IPS DF 4.7 (cell line): ENCODE results near the gene RBM19.
"Not testable (repeated sequence)": the region's sequence is repeated elsewhere in the genome, so short reads cannot be mapped to it uniquely, and the experiment has no call there.

Experiments
- DNase-seq: peaks from one replicate; pipeline ENCODE4 v3.0.0-alpha.2; 2013; ENCODE audit warnings: low spot score; ENCODE audit errors: extremely low read depth

The RBM19 gene

DNA sequence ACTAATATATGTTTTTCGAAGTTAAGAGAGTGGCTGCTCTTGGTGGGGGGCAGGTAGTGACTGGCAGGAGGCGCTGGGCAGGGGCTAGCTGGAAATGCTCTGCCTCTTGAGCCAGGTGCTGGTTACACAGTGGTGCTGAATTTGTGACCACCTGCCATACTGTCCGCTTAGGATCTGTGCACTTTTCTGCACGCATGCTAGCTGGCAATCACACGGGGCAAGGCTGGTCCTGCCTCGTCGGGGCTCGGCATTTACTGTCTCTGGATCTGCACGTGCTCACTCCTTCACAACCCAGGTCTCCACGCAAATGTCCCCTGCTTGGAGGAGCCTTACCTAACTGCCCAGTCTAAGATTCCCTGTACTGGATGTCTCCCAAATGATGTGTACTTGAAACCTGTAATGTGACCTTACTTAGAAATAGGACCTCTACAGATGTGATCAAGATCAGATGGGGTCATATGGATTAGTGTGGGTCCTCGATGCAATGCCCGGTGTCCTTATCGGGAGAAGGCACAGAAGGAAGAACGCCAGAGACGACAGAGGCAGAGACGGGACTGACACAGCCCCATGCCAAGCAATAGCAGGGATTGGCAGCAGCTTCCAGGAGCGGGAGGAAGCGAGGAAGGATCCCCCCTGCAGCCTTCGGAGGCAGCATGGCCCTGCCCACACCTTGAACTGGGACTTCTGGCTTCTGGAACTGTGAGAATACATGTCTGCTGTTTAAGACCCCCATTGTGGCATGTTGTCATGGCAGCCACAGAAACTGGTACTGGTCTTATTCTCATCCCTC lies 59.5 kb downstream of the RBM19 start:
- no peak for DNase-seq

- no peak for DNase-seq
Observed at GRCh38 chr12:113905829-113906228, 60.3 kb downstream of the RBM19 start.

DNA sequence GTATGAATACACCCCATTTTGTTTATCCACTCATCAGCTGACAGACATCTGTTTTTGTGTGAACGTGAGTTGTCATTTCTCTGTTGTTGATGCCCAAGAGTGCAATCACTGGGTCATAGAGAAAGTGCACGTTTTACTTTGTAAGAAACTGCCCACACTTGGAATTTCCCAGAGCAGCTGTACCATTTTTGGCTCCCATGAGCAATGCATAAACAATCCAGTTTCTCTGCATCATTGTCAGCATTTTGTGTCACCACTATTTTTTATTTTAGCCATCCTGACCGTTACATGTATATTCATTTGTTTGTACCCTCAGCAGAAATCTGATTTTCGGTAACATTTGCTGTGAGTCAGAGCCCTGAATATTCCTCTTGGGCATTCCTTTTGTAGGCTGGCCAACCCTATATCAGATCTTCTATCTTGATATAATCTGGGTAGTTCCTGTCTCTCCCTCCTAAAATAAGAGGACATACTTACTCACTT lies 62.7 kb downstream of the RBM19 start:
- no peak for DNase-seq

- DNase-seq: not testable (repeated sequence)
Observed at GRCh38 chr12:113901319-113901718, 64.8 kb downstream of the RBM19 start.

DNA sequence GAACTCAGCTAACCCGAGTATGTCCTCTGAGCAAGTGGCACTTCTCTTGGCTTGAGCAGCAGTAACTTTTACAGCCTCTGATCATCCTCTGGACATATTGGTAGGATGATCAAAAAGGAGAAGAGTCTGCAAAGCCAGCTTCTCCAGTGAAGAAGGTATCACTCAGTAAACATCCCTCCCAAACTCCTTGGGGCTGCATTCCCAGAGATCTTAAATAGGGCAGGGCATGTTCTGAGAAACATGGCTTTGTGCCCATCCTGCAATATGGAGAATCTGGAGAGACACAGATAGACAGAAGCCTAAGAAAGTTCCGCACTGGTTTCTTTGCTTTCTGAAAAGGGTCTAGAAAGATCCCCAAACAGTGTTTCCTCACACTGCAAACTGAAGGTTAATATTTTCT lies 65.4 kb downstream of the RBM19 start:
- DNase-seq: no peak

GRCh38 chr12:113899561-113900471 lies 66.3 kb downstream of the RBM19 start:
- DNase-seq: no peak

- DNase-seq: no peak
Observed at GRCh38 chr12:113899042-113899560, 67.0 kb downstream of the RBM19 start.

GRCh38 chr12:113898466-113898865 lies 67.7 kb downstream of the RBM19 start:
- no peak for DNase-seq

- no peak for DNase-seq
Observed at GRCh38 chr12:113897406-113897805, 68.7 kb downstream of the RBM19 start.

DNA sequence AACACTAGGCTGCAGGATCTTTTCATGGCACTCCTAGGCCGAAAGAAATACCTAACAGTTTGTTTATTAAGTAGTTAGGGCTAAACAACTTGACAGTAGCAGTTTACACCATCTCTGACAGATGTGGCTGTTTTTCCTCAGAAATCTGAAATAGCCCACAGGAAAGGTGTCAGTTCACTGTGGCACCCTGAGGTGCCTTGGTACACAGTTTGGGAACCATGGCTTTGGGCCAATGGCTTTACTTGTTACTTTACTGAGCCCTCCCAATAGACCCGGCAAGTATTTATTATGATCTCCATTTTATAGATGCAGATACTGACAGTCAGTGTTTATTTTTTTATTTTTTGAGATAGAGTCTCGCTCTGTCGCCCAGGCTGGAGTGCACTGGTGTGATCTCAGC lies 69.3 kb downstream of the RBM19 start:
- DNase-seq: no peak

DNA sequence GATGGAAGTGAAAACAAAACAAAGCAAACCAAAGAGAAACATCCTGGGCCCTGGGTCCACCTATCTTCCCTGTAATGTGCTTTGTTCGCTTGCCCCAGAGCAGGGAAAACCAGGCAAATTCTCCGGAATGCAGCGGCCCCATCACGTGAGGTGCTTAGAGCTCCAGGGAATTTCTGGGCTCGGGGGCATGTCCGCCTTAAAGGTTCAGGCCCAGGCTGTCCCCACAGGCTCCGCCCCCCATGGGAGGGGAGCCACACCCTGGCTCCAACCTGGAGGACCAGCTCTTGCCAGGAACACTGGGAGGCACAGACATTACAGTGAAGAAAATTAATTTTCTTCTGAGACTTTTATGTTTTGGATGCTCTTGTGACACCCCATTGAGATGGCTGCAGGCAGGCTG lies 69.9 kb downstream of the RBM19 start:
- no peak for DNase-seq

DNA sequence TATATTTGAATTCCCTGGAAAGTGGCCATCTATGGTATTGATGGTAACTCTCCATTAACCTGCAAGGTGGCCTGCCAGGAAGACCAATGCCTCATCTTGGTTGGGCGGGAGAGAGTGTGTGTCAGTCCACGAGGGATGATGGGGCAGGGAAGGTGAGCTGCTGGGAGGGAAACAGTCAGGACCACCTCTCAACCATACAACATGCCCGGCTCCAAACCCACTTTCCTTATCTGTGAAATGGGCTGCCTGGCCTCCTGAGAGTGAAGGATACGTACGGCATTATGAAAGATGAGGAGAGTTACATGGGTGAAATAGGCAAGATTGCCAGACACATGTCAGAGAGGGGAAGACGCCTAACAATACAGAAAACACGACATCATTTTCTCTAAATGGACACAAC lies 70.9 kb downstream of the RBM19 start:
- no peak for DNase-seq

GRCh38 chr12:113894697-113895096 lies 71.4 kb downstream of the RBM19 start:
- no peak for DNase-seq

DNA sequence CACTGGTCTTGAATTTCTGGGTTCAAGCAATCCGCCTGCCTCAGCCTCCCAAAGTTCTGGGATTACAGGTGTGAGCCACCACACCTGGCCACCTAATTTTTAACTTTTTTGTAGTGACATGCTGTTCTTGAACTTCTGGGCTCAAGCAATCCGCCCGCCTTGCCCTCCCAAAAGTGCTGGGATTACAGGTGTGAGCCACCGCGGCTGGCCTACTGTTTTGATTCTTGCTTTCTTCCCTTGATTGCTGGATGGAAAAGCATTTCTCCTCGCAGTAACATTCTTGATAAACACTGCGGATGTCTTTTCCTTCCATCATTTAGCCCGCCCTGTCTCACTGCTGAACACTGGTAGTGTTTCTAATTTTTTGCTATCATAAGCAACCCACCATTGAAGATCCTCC lies 72.9 kb downstream of the RBM19 start:
- no peak for DNase-seq

DNA sequence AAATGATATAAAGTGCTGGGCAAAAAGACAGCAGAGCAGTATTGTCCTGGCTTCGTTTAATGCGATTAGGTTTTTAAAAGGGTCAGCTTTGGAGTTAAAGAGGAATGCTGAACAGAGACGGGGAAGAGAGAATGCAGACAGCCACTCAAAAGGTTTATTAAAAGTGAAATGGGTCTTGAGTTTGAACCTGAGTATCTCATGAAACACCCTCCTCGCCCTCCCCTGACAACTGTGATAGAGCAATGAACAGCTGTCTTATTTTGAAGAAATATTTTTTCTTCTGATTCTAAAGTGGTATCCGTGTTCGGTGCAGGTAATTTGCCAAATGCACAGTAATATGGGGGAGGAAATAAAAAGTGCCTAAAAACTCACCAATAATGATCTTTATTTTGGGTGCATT lies 73.6 kb downstream of the RBM19 start:
- no peak for DNase-seq

GRCh38 chr12:113891739-113892520 lies 74.2 kb downstream of the RBM19 start:
- no peak for DNase-seq

- DNase-seq: no peak
Observed at GRCh38 chr12:113891167-113891692, 74.9 kb downstream of the RBM19 start.

DNA sequence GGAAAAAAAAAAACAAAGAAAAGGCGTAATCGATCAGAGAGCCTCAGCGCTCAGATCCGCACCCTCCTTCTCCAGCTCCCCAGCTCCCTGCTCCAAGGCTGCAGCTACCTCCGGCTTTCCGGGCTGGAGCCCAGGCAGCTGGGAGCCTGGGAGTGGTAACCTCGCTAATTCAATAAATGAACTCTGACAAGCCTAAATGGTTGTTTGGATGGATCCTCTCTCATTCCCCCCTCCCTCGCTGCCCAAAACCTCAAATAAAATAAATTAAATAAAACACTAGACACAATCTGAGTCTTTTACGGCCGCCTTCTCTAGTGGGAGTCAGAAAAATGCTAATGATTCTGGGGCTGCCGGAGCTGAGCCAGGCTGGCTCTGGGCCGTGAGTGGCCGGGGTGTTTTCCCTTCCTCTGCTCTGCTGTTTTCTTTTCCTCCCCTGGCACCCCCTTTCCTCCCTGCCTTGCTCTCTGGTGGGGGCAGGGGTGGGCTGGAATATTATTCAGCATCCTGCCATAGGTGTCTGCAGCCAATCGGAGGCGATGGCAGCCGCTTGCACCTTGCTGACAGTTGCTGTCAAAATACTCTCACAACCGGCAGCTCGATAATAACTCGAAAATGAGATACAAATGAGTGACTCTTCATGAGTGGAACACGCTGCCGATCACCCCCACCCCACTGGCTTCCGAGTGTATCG lies 76.1 kb downstream of the RBM19 start:
- no peak for DNase-seq

DNA sequence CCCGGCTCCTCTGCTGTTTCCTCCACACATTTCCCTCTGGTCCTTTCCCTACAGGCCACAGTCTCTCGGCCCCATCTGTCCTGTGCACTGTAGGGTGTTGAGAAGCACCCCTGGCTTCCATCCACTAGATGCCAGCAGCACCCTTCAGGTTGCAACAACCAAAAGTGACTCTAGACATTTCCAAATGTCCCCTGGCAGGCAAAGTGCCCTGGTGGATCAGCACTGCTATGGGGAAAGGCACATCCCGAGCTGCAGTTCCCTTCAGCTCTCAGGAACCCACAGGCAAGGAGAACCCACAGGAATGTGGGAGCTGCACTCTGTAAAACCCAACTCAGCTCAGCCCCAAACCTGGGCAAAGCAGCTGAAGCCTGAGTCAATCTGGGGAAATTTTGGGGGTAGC lies 77.0 kb downstream of the RBM19 start:
- no peak for DNase-seq

DNA sequence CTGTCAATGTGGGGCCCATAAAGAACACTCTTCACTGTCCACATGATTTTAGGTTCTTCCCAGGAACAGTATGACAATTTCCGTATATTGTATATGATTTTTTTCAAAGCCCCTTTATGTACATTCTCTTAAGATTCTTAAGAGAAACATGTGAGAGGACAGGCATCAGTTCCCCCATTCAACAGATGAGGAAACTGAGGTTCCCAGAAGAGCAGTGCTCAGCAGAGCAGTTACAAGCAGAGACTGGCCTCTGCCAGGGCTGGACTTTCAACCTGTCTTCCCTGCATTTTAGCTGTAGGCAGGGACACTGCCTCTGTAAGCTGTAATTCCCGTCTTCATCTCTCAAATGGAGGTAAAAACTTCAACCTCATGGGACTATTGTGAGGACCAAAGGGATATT lies 77.7 kb downstream of the RBM19 start:
- DNase-seq: no peak

DNA sequence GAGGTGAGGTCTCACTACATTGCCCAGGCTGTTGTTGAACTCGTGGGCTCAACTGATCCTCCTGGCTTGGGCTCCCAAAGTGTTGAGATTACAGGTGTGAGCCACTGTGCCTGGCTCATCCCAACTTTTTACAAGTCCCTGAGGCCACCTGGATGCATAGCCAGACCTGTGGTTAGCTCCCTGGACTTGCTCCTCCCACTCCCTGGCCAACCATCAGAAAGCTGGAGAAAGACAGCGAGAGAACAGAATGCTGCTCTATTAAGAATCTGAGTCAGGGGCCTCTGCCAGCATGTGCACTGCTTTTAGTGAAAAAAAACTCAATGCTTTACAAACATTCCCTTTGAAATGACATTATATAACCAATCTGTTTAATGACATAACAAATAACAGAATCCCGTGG lies 78.2 kb downstream of the RBM19 start:
- DNase-seq: no peak
